Loucy (cell line): ENCODE results near the gene B3GAT2.

Source experiments
- H2AFZ ChIP-seq: fragments of 200-600 bp; sonication (generic); 2 replicates; pipeline ENCODE4 v1.6.0; 2016; ENCODE audit warnings: antibody characterized with exemption, mild to moderate bottlenecking, low read length, moderate library complexity
- H3F3A ChIP-seq: fragments of 200-600 bp; 2 replicates; pipeline ENCODE4 v1.6.0; 2016; ENCODE audit warnings: antibody characterized with exemption, low read depth, mild to moderate bottlenecking
- H3K27me3 ChIP-seq: fragments of 200-600 bp; sonication (generic); 2 replicates; pipeline ENCODE4 v1.6.1; 2014; ENCODE audit warnings: low read length, mild to moderate bottlenecking; ENCODE audit not compliant: insufficient read depth, poor library complexity, severe bottlenecking
- H3K36me3 ChIP-seq: fragments of 200-600 bp; sonication (generic); 2 replicates; pipeline ENCODE4 v1.6.1; 2016; ENCODE audit warnings: low read length; ENCODE audit not compliant: insufficient read depth
- H3K4me1 ChIP-seq: fragments of 200-600 bp; sonication (generic); 2 replicates; pipeline ENCODE4 v1.5.1; 2014; ENCODE audit warnings: low read length, mild to moderate bottlenecking; ENCODE audit not compliant: insufficient read depth, poor library complexity, severe bottlenecking
- H3K4me2 ChIP-seq: fragments of 200-600 bp; sonication (generic); 2 replicates; pipeline ENCODE4 v1.6.0; 2014; ENCODE audit warnings: antibody characterized with exemption, low read length, low read depth, mild to moderate bottlenecking; ENCODE audit not compliant: poor library complexity, severe bottlenecking
- H3K4me3 ChIP-seq: fragments of 200-600 bp; sonication (generic); 2 replicates; pipeline ENCODE4 v1.5.1; 2014; ENCODE audit warnings: low read length, mild to moderate bottlenecking, mixed read lengths; ENCODE audit not compliant: poor library complexity, severe bottlenecking
- H3K79me2 ChIP-seq: fragments of 200-600 bp; sonication (generic); 2 replicates; pipeline ENCODE4 v1.6.1; 2014; ENCODE audit warnings: low read length; ENCODE audit not compliant: insufficient read depth
- H3K9ac ChIP-seq: fragments of 200-600 bp; sonication (generic); 2 replicates; pipeline ENCODE4 v1.6.0; 2014; ENCODE audit warnings: mild to moderate bottlenecking, low read depth, low read length, moderate library complexity; ENCODE audit not compliant: poor library complexity, severe bottlenecking
- H3K9me2 ChIP-seq: fragments of 200-600 bp; sonication (generic); replicated peaks from 2 replicates; pipeline ENCODE4 v1.6.1; 2016; ENCODE audit warnings: low read depth, low read length, mixed read lengths
- H3K9me3 ChIP-seq: fragments of 200-600 bp; sonication (generic); 2 replicates; pipeline ENCODE4 v1.6.1; 2014; ENCODE audit warnings: mild to moderate bottlenecking, antibody characterized with exemption, low read length, low read depth; ENCODE audit not compliant: insufficient read depth
- H4K20me1 ChIP-seq: fragments of 200-600 bp; sonication (generic); 2 replicates; pipeline ENCODE4 v1.6.0; 2014; ENCODE audit warnings: antibody characterized with exemption, low read length, mild to moderate bottlenecking; ENCODE audit not compliant: insufficient read depth, poor library complexity, severe bottlenecking
- EZH2phosphoT487 ChIP-seq: fragments of 200-600 bp; IDR thresholded peaks from 2 replicates; pipeline ENCODE4 v1.6.1; 2018; ENCODE audit warnings: antibody characterized with exemption, mild to moderate bottlenecking, moderate library complexity, borderline replicate concordance
- TF ChIP-seq, protein P1 (sequence below): fragments of 200-600 bp; sonication (generic); conservative IDR thresholded peaks from 2 replicates; pipeline ENCODE4 v1.5.1; 2014; ENCODE audit warnings: mild to moderate bottlenecking, antibody characterized with exemption, low read length

B3GAT2 gene

DNA sequence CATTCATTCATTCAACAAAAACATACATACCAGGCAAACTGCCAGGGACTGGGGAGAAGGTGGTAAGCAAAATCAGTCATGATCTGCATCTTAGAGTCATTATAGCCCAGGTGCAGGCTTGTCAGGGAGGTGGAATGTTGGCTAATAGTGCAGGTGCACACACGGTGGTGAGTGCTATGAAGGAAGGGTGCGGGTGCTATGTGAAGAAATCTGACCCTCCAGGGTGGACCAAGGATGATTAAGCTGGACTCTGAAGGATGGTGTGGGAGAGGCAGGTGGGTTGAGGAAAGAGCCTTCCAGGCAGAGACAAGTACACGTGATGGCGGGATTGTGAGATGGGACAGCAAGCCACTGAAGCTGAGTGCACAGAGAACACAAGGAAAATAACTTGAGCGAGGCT lies 77.4 kb downstream of the B3GAT2 start:
- Histone ChIP-seq H2AFZ (no peak overlapping the region), H3K36me3 (no peaks in the 10 kb centered on the region), H4K20me1 (no peaks in the 10 kb centered on the region), H3K9me2 (no peaks in the 10 kb centered on the region), H3K9ac (no peak overlapping the region), H3K79me2 (no peaks in the 10 kb centered on the region), H3K4me2 (no peak overlapping the region), H3F3A (no peaks in the 10 kb centered on the region), H3K9me3 (no peaks in the 10 kb centered on the region), H3K27me3 (no peaks in the 10 kb centered on the region), H3K4me3 (no peak overlapping the region), H3K4me1 (no peaks in the 10 kb centered on the region)
- no peak for TF ChIP-seq EZH2phosphoT487
- TF ChIP-seq, protein P1, sequence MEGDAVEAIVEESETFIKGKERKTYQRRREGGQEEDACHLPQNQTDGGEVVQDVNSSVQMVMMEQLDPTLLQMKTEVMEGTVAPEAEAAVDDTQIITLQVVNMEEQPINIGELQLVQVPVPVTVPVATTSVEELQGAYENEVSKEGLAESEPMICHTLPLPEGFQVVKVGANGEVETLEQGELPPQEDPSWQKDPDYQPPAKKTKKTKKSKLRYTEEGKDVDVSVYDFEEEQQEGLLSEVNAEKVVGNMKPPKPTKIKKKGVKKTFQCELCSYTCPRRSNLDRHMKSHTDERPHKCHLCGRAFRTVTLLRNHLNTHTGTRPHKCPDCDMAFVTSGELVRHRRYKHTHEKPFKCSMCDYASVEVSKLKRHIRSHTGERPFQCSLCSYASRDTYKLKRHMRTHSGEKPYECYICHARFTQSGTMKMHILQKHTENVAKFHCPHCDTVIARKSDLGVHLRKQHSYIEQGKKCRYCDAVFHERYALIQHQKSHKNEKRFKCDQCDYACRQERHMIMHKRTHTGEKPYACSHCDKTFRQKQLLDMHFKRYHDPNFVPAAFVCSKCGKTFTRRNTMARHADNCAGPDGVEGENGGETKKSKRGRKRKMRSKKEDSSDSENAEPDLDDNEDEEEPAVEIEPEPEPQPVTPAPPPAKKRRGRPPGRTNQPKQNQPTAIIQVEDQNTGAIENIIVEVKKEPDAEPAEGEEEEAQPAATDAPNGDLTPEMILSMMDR, result no peak

DNA sequence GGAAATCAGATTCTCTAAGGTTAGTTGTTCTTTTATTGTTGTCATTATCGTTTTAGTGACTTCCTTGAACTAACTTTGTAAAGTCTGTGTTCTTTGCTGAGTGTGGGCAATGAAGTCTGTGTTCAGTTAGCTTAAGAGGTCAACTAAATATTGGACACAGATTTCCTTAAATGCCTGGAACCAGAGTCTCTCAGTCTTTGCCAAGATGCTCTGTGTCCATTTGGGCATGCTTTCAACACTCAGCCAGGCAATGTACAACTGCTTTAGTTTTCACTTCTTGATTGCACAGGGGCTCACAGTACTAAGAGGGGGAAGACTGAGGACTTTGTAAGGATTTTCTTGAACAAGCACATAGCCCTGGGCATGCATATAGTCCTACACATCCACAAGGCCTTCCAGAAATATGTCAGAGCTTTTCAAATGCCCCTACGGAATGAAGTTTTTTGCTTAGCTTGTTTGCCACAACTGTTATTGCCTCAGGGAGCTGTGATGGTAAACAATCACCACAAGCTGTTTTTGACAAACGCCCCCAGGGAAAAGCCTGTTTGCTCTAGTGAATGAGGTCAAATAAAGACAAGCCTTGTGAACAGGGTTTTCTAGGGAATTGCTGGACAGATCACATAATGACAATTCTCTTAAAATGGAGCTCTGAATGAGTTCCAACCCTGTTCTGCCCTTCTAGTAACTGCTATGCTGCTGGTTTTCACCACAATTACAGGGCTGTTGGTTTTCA lies 82.5 kb downstream of the B3GAT2 start:
- Histone ChIP-seq H3K4me3 (no peak overlapping the region), H3K4me2 (no peak overlapping the region), H3F3A (no peaks in the 10 kb centered on the region), H3K79me2 (no peaks in the 10 kb centered on the region), H4K20me1 (no peaks in the 10 kb centered on the region), H3K4me1 (no peaks in the 10 kb centered on the region), H3K9ac (no peak overlapping the region), H2AFZ (no peak overlapping the region), H3K9me2 (no peaks in the 10 kb centered on the region), H3K36me3 (no peaks in the 10 kb centered on the region), H3K27me3 (no peaks in the 10 kb centered on the region), H3K9me3 (peaks cover 17% of the 10 kb centered on the region)
- TF ChIP-seq, protein P1, result no peak
- TF ChIP-seq EZH2phosphoT487, result no peak

DNA sequence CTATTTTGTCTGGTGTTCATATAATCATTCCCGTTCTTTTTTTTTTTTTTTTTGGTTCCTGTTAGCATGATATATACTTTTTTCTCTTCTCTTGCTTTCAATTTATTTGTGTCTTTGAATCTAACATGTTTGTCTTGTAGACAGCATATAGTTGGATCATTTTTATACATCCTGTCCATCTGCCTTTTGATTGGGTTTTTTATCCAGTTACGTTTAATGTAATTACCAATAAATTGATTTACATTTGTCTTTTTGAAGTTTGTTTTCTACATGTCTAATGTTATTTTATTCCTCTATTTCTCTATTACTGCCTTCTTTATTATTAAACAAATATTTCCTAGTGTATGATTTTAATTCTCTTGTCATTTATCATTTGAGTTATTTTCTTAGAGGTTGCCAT lies 84.4 kb downstream of the B3GAT2 start:
- peaks cover 17% of the 10 kb centered on the region for H3K9me3 ChIP-seq
- no peak overlapping the region for H3K9ac ChIP-seq
- no peaks in the 10 kb centered on the region for H3K36me3 ChIP-seq
- H3K4me3 ChIP-seq, result no peak overlapping the region
- H4K20me1 ChIP-seq, result no peaks in the 10 kb centered on the region
- H3F3A ChIP-seq, result no peaks in the 10 kb centered on the region
- no peak overlapping the region for H3K4me2 ChIP-seq
- H3K4me1 ChIP-seq, result no peaks in the 10 kb centered on the region
- no peaks in the 10 kb centered on the region for H3K79me2 ChIP-seq
- H3K27me3 ChIP-seq, result no peaks in the 10 kb centered on the region
- no peaks in the 10 kb centered on the region for H3K9me2 ChIP-seq
- H2AFZ ChIP-seq, result no peak overlapping the region
- TF ChIP-seq EZH2phosphoT487, result no peak
- TF ChIP-seq, protein P1, result no peak
